ENCODE results near the gene SELENON. TPM values are rescaled to one million over a fixed set of nuclear protein-coding genes. Genes with fewer than 3 reads are reported as not detected.

SELENON gene
- total and polyA plus RNA-seq, 3 experiments from 2014 or later: 4.6 to 11.7 (median 10.6) TPM

DNA sequence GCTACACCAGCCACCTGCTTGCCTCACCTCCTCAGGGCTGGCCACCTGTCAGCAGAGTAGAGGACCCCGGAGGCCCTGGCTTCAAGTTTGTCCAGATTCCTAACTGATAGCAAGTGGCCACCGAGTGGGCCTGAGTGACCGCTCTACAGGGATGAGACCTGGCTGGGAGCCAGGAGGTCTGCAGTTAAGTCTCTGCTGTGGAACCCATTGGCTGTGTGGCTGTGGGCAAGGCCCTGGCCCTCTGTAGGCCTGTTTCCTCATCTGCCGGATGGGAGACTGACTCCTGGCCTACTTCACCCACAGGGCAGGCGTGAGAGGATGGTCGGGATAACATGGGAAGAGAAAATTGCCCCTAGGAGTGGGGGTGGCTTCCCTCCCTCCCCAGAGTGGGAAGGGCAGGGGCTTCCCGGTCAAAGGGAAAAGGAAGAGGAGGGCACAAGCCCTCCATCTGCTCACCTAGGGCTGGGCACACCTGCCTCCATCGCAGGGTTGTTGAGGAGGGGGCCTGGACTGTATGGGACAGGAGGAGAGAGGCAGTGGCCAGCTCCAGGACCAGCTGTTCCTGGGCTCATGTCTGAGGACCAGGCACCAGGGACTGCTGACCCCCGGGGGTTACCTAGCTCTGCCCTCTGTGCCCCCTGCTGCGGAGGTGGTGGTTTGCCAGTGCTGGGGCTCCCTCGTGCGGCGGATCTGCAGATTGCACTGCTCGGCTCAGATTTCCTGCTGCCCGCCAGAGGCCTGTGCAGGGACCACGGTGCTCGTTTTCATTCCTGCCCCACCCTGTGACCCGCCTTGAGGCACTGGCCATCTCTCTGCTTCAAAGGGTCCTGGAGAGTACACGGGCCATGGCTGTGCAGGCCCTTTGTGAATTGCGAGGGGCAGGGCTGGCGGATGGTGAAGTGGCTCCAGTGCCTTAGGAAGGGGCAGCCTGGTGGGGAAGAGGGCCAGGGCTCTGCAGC, 10.6 kb downstream of the SELENON start:
- ChIA-PET POLR2A (interaction anchor here (1.0 kb wide), 1 partner anchor 202 kb away, joined by 3 read pairs; no protein-coding TSS in a partner anchor), CTCF (interaction anchor here (0.6 to 4.2 kb wide), 28 partner anchors 9 to 578 kb away, joined by 3 to 24 read pairs (median 4); partner anchors contain the start of genes MTFR1L and SYF2)
- H3K4me3 ChIP-seq (ENCODE audit: low read length): no peak overlapping the region
- H3K4me1 ChIP-seq (ENCODE audit: insufficient read depth, low read length): peaks cover 8% of the 10 kb centered on the region
- Mint-ChIP-seq H3K27me3 (no peaks in the 10 kb centered on the region), H3K4me1 (peaks cover 0 to 5% (median 2%) of the 10 kb centered on the region in 3 donors), H3K4me3 (no peak overlapping the region), H3K36me3 (peaks cover 2 to 37% (median 5%) of the 10 kb centered on the region in 3 donors), H3K27ac (peak overlapping the region in 1 of 8 donors; percentile 33), H3K9me3 (no peaks in the 10 kb centered on the region)
- no peaks in the 10 kb centered on the region for H3K27me3 ChIP-seq (ENCODE audit: insufficient read depth, low read length, poor library complexity, severe bottlenecking)
- no peaks in the 10 kb centered on the region for H3K36me3 ChIP-seq (ENCODE audit: insufficient read depth, low read length)
- H3K9me3 ChIP-seq (ENCODE audit: low read length): no peaks in the 10 kb centered on the region
- peak; percentile 70 to 83 (median 74) for DNase-seq
- H3K27ac ChIP-seq (ENCODE audit: low read depth, low read length): no peak overlapping the region

DNA sequence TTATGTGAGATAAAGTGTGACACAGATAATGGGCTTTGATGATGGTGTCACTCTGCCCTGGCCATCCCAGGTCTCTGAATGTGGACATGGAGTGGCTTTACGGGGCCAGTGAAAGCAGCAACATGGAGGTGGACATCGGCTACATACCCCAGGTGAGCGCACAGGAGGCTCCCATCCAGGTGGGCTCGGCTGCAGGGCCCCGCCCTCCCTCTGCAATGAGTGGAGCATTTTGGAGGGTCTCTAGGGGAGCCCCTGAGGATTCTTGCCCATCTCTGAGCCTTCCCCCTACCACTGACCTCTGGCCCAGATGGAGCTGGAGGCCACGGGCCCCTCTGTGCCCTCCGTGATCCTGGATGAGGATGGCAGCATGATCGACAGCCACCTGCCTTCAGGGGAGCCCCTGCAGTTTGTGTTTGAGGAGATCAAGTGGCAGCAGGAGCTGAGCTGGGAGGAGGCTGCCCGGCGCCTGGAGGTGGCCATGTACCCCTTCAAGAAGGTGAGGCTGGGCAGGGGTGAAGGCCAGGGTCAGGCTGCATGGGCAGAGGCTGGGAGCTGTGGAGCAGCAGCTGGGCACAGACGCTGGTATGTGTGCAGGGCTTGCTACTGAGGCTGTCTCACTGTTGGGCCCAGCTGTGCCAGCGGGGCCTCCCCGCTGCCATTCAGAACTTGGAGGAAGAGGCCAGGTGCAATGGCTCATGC, 11.5 kb downstream of the SELENON start:
- Histone ChIP-seq H3K4me3 (ENCODE audit: low read length) (no peak overlapping the region), H3K36me3 (ENCODE audit: insufficient read depth, low read length) (no peaks in the 10 kb centered on the region), H3K27ac (ENCODE audit: low read depth, low read length) (no peak overlapping the region), H3K4me1 (ENCODE audit: insufficient read depth, low read length) (peaks cover 8% of the 10 kb centered on the region), H3K9me3 (ENCODE audit: low read length) (no peaks in the 10 kb centered on the region), H3K27me3 (ENCODE audit: insufficient read depth, low read length, poor library complexity, severe bottlenecking) (no peaks in the 10 kb centered on the region)
- Mint-ChIP-seq H3K27ac (peak overlapping the region in 1 of 8 donors; percentile 33), H3K4me3 (no peak overlapping the region), H3K27me3 (no peaks in the 10 kb centered on the region), H3K9me3 (no peaks in the 10 kb centered on the region), H3K36me3 (peaks cover 0 to 30% (median 2%) of the 10 kb centered on the region in 3 donors), H3K4me1 (peaks cover 0 to 5% (median 2%) of the 10 kb centered on the region in 3 donors)
- DNase-seq: peak in 1 of 5 donors; percentile 41
- CTCF ChIA-PET: interaction anchor here (0.6 to 4.2 kb wide), 20 partner anchors 8 to 579 kb away, joined by 3 to 24 read pairs (median 4); partner anchors contain the start of genes MTFR1L and SYF2
- POLR2A ChIA-PET: interaction anchor here (1.0 kb wide), 1 partner anchor 203 kb away, joined by 3 read pairs; no protein-coding TSS in a partner anchor

DNA sequence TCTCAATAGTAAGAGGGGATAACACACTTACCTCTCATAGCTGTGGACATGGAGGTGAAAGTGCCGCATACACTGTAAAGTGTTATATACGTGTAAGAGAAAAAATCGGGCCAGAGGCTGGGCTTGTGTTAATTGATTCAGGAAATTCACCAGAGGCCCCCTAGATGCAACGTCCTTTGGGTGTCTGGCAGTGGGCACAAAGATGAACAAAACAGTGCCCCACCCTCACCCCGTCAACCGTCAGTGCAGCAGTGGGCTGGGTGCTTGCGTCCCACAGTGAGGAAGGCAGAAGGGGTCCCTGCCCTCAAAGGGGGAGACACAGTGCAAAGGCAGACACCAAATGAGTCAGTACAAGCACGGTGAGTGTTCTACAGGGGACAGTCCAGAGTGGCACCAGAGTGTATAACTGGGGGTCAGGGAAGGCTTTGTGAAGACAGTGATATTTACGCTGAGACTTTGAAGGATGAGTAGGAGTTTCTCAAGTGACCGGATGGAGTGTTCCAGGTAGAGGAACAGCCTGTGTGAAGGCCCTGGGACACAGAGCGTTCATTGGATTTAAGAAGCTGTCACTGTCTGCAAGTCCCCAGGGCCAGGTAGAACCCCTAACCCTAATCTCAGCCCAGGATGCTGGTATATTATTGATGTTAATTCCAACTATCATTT, 13.2 kb downstream of the SELENON start:
- ChIA-PET POLR2A (no interaction called here), CTCF (interaction anchor here (1.3 to 4.2 kb wide), 2 partner anchors 15 to 293 kb away, joined by 3 to 14 read pairs; no protein-coding TSS in a partner anchor)
- peaks cover 3 to 7% (median 4%) of the 10 kb centered on the region in 3 donors for H3K4me1 Mint-ChIP-seq
- H3K4me1 ChIP-seq (ENCODE audit: insufficient read depth, low read length): peaks cover 19% of the 10 kb centered on the region
- no peaks in the 10 kb centered on the region for H3K27me3 ChIP-seq (ENCODE audit: insufficient read depth, low read length, poor library complexity, severe bottlenecking)
- H3K36me3 ChIP-seq (ENCODE audit: insufficient read depth, low read length): no peaks in the 10 kb centered on the region
- no peak overlapping the region for H3K4me3 Mint-ChIP-seq
- H3K27ac ChIP-seq (ENCODE audit: low read depth, low read length): no peak overlapping the region
- no peak for DNase-seq
- peaks cover 0 to 22% (median 2%) of the 10 kb centered on the region in 3 donors for H3K36me3 Mint-ChIP-seq
- H3K9me3 Mint-ChIP-seq: no peaks in the 10 kb centered on the region
- H3K4me3 ChIP-seq (ENCODE audit: low read length): no peak overlapping the region
- no peaks in the 10 kb centered on the region for H3K9me3 ChIP-seq (ENCODE audit: low read length)
- H3K27me3 Mint-ChIP-seq: no peaks in the 10 kb centered on the region
- peak overlapping the region in 2 of 8 donors; percentile 14 to 60 for H3K27ac Mint-ChIP-seq

DNA sequence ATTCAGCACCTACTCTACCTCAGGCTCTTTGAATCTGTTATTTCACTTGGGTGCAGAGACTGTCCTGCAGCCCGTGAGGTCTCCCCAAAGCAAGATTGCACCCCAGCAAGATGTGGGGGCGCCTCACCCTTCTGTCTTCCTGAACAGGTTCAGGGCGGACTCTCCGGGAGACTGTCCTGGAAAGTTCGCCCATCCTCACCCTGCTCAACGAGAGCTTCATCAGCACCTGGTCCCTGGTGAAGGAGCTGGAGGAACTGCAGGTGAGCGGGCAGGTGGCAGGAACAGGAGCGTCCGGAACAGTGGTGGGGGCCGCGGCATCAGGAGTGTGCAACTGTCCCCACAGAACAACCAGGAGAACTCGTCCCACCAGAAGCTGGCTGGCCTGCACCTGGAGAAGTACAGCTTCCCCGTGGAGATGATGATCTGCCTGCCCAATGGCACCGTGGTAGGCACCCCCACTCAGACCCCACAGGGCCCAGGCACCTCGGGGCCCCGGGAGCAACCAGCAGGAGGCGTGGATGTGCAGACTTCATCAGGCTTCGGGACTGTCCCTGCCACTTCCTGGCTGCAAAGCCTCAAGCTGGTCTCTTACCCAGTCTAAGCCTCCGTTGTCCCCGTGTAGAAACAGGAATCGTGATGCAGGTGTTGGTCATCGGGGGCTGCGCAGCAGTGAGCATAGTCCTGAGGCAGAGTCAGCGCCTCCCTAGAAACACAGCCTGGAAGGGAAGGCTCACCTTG, 13.9 kb downstream of the SELENON start:
- H3K27me3 Mint-ChIP-seq: no peaks in the 10 kb centered on the region
- Histone ChIP-seq H3K9me3 (ENCODE audit: low read length) (no peaks in the 10 kb centered on the region), H3K36me3 (ENCODE audit: insufficient read depth, low read length) (no peaks in the 10 kb centered on the region), H3K27me3 (ENCODE audit: insufficient read depth, low read length, poor library complexity, severe bottlenecking) (no peaks in the 10 kb centered on the region), H3K4me1 (ENCODE audit: insufficient read depth, low read length) (peaks cover 25% of the 10 kb centered on the region), H3K4me3 (ENCODE audit: low read length) (no peak overlapping the region), H3K27ac (ENCODE audit: low read depth, low read length) (no peak overlapping the region)
- peaks cover 0 to 18% (median 2%) of the 10 kb centered on the region in 3 donors for H3K36me3 Mint-ChIP-seq
- no peak for DNase-seq
- ChIA-PET CTCF (no interaction called here), POLR2A (interaction anchor here (1.4 kb wide), 1 partner anchor 195 kb away, joined by 3 read pairs; no protein-coding TSS in a partner anchor)
- H3K4me3 Mint-ChIP-seq: no peak overlapping the region
- no peaks in the 10 kb centered on the region for H3K9me3 Mint-ChIP-seq
- H3K4me1 Mint-ChIP-seq: peaks cover 8 to 14% (median 10%) of the 10 kb centered on the region in 3 donors
- peak overlapping the region in 1 of 8 donors; percentile 14 for H3K27ac Mint-ChIP-seq

DNA sequence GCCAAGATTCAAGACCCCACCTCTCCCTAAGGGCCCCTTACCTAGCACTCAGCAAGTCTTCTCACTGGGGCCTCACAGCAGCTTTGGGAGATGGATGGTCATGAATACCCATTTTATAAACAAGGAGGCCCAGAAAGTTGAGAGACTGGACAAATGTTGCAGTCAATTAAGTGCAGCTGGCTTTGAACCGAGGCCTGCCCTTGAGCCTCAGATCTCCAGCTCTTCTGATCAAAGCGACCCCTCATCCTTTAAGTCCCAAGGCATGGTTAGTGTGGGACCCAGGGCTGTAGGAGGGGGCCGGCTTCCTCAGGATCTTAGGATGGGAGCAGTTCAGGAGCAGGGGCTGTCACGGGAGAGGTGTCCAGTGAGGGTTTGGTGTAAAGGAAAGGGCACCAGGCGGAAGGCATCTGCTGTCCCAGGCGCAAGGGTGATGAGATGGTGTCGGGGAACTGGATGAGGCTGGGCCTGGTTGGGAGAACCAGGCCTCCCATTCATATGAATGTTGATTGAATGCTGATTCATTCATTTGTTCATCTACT, 14.6 kb downstream of the SELENON start:
- H3K27ac Mint-ChIP-seq: peak overlapping the region in 4 of 8 donors; percentile 13 to 55 (median 45)
- no peaks in the 10 kb centered on the region for H3K9me3 ChIP-seq (ENCODE audit: low read length)
- no peak overlapping the region for H3K27ac ChIP-seq (ENCODE audit: low read depth, low read length)
- ChIA-PET CTCF (no interaction called here), POLR2A (interaction anchor here (1.4 kb wide), 1 partner anchor 196 kb away, joined by 3 read pairs; no protein-coding TSS in a partner anchor)
- DNase-seq: no peak
- H3K4me3 ChIP-seq (ENCODE audit: low read length): no peak overlapping the region
- H3K4me1 ChIP-seq (ENCODE audit: insufficient read depth, low read length): peaks cover 31% of the 10 kb centered on the region
- H3K9me3 Mint-ChIP-seq: no peaks in the 10 kb centered on the region
- H3K36me3 ChIP-seq (ENCODE audit: insufficient read depth, low read length): no peaks in the 10 kb centered on the region
- no peaks in the 10 kb centered on the region for H3K27me3 ChIP-seq (ENCODE audit: insufficient read depth, low read length, poor library complexity, severe bottlenecking)
- H3K4me1 Mint-ChIP-seq: peaks cover 14 to 21% (median 15%) of the 10 kb centered on the region in 3 donors
- no peak overlapping the region for H3K4me3 Mint-ChIP-seq
- peaks cover 0 to 14% (median 2%) of the 10 kb centered on the region in 3 donors for H3K36me3 Mint-ChIP-seq
- peaks cover 0 to 2% of the 10 kb centered on the region in 2 donors for H3K27me3 Mint-ChIP-seq

DNA sequence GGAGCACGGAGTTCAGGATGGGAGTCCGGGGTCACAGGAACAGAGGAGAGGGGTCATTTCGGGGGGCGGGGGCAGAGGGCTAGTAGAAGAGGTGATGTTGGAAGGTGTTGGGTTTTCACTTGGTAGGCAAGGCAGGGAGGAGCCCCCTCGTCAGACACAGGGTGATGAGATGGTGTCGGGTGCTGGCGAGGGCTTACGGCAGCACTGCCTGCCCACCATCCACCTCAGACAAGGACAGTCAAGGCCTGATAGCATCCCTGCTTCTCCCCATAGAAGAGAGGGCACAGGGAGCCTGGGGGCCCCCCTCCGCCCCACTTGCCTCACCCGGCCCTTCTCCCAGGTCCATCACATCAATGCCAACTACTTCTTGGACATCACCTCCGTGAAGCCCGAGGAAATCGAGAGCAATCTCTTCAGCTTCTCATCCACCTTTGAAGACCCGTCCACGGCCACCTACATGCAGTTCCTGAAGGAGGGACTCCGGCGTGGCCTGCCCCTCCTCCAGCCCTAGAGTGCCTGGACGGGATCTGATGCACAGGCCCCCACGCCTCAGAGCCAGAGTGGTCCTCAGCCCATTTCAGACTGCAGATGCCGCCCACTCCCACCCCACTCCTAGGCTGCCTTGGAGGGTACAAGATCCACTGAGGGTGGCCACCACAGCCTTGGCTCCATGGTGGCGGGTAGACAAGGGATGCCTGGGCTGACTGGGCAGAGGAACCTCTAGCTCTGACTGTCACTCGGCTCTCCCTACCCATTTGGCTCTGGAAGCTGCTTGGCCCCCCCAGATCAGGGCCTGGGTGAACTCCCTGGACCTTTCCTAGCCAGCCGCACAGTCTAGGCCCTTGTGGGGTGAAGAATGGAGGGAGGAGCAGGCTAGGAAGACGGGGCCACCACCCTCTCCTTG, 15.5 kb downstream of the SELENON start:
- H3K27me3 Mint-ChIP-seq: peaks cover 0 to 2% of the 10 kb centered on the region in 2 donors
- CTCF ChIA-PET: interaction anchor here (1.3 kb wide), 1 partner anchor 18 kb away, joined by 4 read pairs; no protein-coding TSS in a partner anchor
- peak overlapping the region in 1 of 7 donors; percentile 13 for H3K4me3 Mint-ChIP-seq

More for the DNA sequence above, 15.5 kb downstream of the SELENON start:
- no peaks in the 10 kb centered on the region for H3K27me3 ChIP-seq (ENCODE audit: insufficient read depth, low read length, poor library complexity, severe bottlenecking)
- H3K36me3 ChIP-seq (ENCODE audit: insufficient read depth, low read length): no peaks in the 10 kb centered on the region
- no peak for DNase-seq
- no peaks in the 10 kb centered on the region for H3K9me3 ChIP-seq (ENCODE audit: low read length)
- H3K4me1 Mint-ChIP-seq: peaks cover 14 to 21% (median 16%) of the 10 kb centered on the region in 3 donors
- H3K27ac Mint-ChIP-seq: peak overlapping the region in 2 of 8 donors; percentile 13 to 55
- POLR2A ChIA-PET: interaction anchor here (1.4 kb wide), 1 partner anchor 196 kb away, joined by 3 read pairs; no protein-coding TSS in a partner anchor
- no peak overlapping the region for H3K4me3 ChIP-seq (ENCODE audit: low read length)
- H3K9me3 Mint-ChIP-seq: no peaks in the 10 kb centered on the region
- peaks cover 0 to 13% (median 2%) of the 10 kb centered on the region in 3 donors for H3K36me3 Mint-ChIP-seq
- H3K27ac ChIP-seq (ENCODE audit: low read depth, low read length): no peak overlapping the region
- peaks cover 30% of the 10 kb centered on the region for H3K4me1 ChIP-seq (ENCODE audit: insufficient read depth, low read length)
